HCT116 (cell line): ENCODE results near the gene CCDC83.

Experiments used
- ATF3 ChIP-seq: IDR thresholded peaks from 2 replicates; pipeline ENCODE4 v1.6.1; 2012
- CEBPB ChIP-seq: IDR thresholded peaks from 2 replicates; pipeline ENCODE4 v1.6.1; 2012; ENCODE audit warnings: low read depth
- CTCF ChIP-seq, 3 experiments: fragments of 200-600 bp in 1 of 3; sonication (generic) in 1 of 3; IDR thresholded peaks in 2 of 3; conservative IDR thresholded peaks in 1 of 3; 2 replicates each; pipeline ENCODE4 v1.5.1; 2012 to 2017; ENCODE audit warnings: low read depth in 2 of 3, low read length in 2 of 3, antibody characterized with exemption in 1 of 3, borderline replicate concordance in 1 of 3, control low read depth in 1 of 3, mild to moderate bottlenecking in 1 of 3, mixed read lengths in 1 of 3, mixed run types in 1 of 3, moderate library complexity in 1 of 3; ENCODE audit not compliant: insufficient read depth in 1 of 3
- ELF1 ChIP-seq: IDR thresholded peaks from 2 replicates; pipeline ENCODE4 v1.6.1; 2012; ENCODE audit warnings: low read depth, borderline replicate concordance
- EZH2 ChIP-seq: fragments of 200-600 bp; sonication (generic); IDR thresholded peaks from 2 replicates; pipeline ENCODE4 v1.6.1; 2017; ENCODE audit warnings: antibody characterized with exemption, mixed run types
- FOSL1 ChIP-seq: IDR thresholded peaks from 2 replicates; pipeline ENCODE4 v1.6.1; 2012; ENCODE audit warnings: low read depth
- MAX ChIP-seq: IDR thresholded peaks from 2 replicates; pipeline ENCODE4 v1.6.1; 2012
- POLR2A ChIP-seq: IDR thresholded peaks from 2 replicates; pipeline ENCODE4 v1.7.0; 2011; ENCODE audit warnings: borderline replicate concordance; ENCODE audit not compliant: insufficient read depth, insufficient read length; ENCODE audit errors: extremely low read depth
- POLR2AphosphoS5 ChIP-seq: IDR thresholded peaks from 2 replicates; pipeline ENCODE4 v1.6.1; 2011; ENCODE audit warnings: mild to moderate bottlenecking, low read depth, low read length, moderate library complexity
- RAD21 ChIP-seq: IDR thresholded peaks from 2 replicates; pipeline ENCODE4 v1.6.1; 2012; ENCODE audit warnings: low read depth, mild to moderate bottlenecking
- REST ChIP-seq: IDR thresholded peaks from 2 replicates; pipeline ENCODE4 v1.6.1; 2012; ENCODE audit warnings: low read depth

GRCh38 chr11:85835729-85836128 lies 19.5 kb upstream of the CCDC83 start:
- TF ChIP-seq CTCF (IDR thresholded peaks at IDR 0.05 in 2 of 3, conservative IDR thresholded peaks at IDR 0.05 in 1 of 3; ENCODE audit: borderline replicate concordance in 1 of 3, insufficient read depth in 1 of 3, low read depth in 2 of 3, low read length in 2 of 3) (no peak), EZH2 (no peak), REST (no peak), ELF1 (no peak), MAX (no peak), CEBPB (no peak), POLR2A (no peak), ATF3 (no peak), POLR2AphosphoS5 (no peak), RAD21 (no peak), FOSL1 (no peak)
